Keratinocyte (primary cell): ENCODE measurements around the gene BLOC1S4. TPM values are rescaled to one million over a fixed set of nuclear protein-coding genes. Genes with fewer than 3 reads are reported as not detected.

ENCODE experiments used
- DNase-seq: peaks from one replicate; pipeline ENCODE4 v3.0.0-alpha.2; 2011; ENCODE audit warnings: low read depth, missing footprints, low spot score
- FAIRE-seq: peaks from 2 replicates; lab custom pipeline; 2011; peaks lifted over from hg19 to GRCh38; lab: Jason Lieb, UNC
- H2AFZ ChIP-seq: 2 replicates; pipeline ENCODE4 v1.6.0; 2012; ENCODE audit warnings: low read length, control low read depth, inconsistent platforms; ENCODE audit not compliant: control insufficient read depth
- H3K27ac ChIP-seq: 2 replicates; pipeline ENCODE4 v1.5.1; 2011; ENCODE audit warnings: low read length; ENCODE audit not compliant: control insufficient read depth, insufficient read depth
- H3K27me3 ChIP-seq: 3 replicates; pipeline ENCODE4 v1.6.0; 2011; ENCODE audit warnings: low read length; ENCODE audit not compliant: control insufficient read depth, insufficient read depth; ENCODE audit errors: extremely low read depth
- H3K36me3 ChIP-seq, 2 experiments: 2 replicates in 1 of 2; 3 replicates in 1 of 2; pipeline ENCODE4 v1.5.1; 2011; ENCODE audit warnings: low read length in 2 of 2, mild to moderate bottlenecking in 1 of 2; ENCODE audit not compliant: control insufficient read depth in 2 of 2, insufficient read depth in 2 of 2; ENCODE audit errors: extremely low read depth in 1 of 2
- H3K4me1 ChIP-seq: 3 replicates; pipeline ENCODE4 v1.5.1; 2011; ENCODE audit warnings: low read length; ENCODE audit not compliant: control insufficient read depth, insufficient read depth; ENCODE audit errors: extremely low read depth
- H3K4me2 ChIP-seq: 3 replicates; pipeline ENCODE4 v1.6.0; 2011; ENCODE audit warnings: low read depth, low read length; ENCODE audit not compliant: control insufficient read depth, insufficient read depth; ENCODE audit errors: extremely low read depth
- H3K4me3 ChIP-seq, 3 experiments: fragments of 200-600 bp in 1 of 3; sonication (generic) in 1 of 3; 2 replicates in 2 of 3; 3 replicates in 1 of 3; pipeline ENCODE4 v1.5.1; 2011 to 2016; ENCODE audit warnings: low read length in 3 of 3, mild to moderate bottlenecking in 3 of 3, control low read depth in 2 of 3, inconsistent platforms in 1 of 3, low read depth in 1 of 3, mixed read lengths in 1 of 3, mixed run types in 1 of 3, moderate library complexity in 1 of 3; ENCODE audit not compliant: control insufficient read depth in 2 of 3, insufficient read depth in 2 of 3; ENCODE audit errors: extremely low read depth in 1 of 3
- H3K79me2 ChIP-seq: 2 replicates; pipeline ENCODE4 v1.6.0; 2012; ENCODE audit warnings: low read length; ENCODE audit not compliant: control insufficient read depth, insufficient read depth
- H3K9ac ChIP-seq: 3 replicates; pipeline ENCODE4 v1.6.0; 2011; ENCODE audit warnings: low read length; ENCODE audit not compliant: control insufficient read depth, insufficient read depth; ENCODE audit errors: extremely low read depth
- H3K9me1 ChIP-seq: 3 replicates; pipeline ENCODE4 v1.6.0; 2011; ENCODE audit warnings: low read length; ENCODE audit not compliant: control insufficient read depth, insufficient read depth; ENCODE audit errors: extremely low read depth
- H3K9me3 ChIP-seq: 2 replicates; pipeline ENCODE4 v1.5.1; 2012; ENCODE audit warnings: low read depth, low read length; ENCODE audit not compliant: control insufficient read depth
- H4K20me1 ChIP-seq: 3 replicates; pipeline ENCODE4 v1.6.0; 2011; ENCODE audit warnings: low read length; ENCODE audit not compliant: control insufficient read depth, insufficient read depth; ENCODE audit errors: extremely low read depth
- CTCF ChIP-seq, 3 experiments: IDR thresholded peaks in 1 of 3; conservative IDR thresholded peaks in 1 of 3; optimal IDR thresholded peaks in 1 of 3; 2 replicates in 2 of 3; 3 replicates in 1 of 3; pipeline versions ENCODE3 to v1.5.1; 2011; ENCODE audit warnings: low read length in 3 of 3, mild to moderate bottlenecking in 3 of 3, moderate library complexity in 2 of 3, control low read depth in 1 of 3, inconsistent platforms in 1 of 3; ENCODE audit not compliant: insufficient read depth in 2 of 3; ENCODE audit errors: extremely low read depth in 1 of 3
- EZH2 ChIP-seq: IDR thresholded peaks from one replicate; pipeline ENCODE4 v1.6.1; 2012; ENCODE audit warnings: inconsistent platforms, mild to moderate bottlenecking, low read length, moderate library complexity
- dilution Hi-C: fragments of 300-500 bp; cut with MboI; formaldehyde crosslinking; loops from one replicate; pipeline ENCODE4 v1.7.0; 2020; ENCODE audit warnings: low sequenced_read_pairs; ENCODE audit not compliant: extremely low pct_ligation_motif_present
- polyA plus RNA-seq, 5 experiments: library from polyadenylated mRNA; depleted of rRNA in 3 of 5; stranded (reverse) in 3 of 5; stranded (forward) in 1 of 5; unstranded in 1 of 5; fragments of >200 nt; gene quantifications; 1 replicate in 1 of 5; 2 replicates in 3 of 5; 3 replicates in 1 of 5; pipeline versions ENCODE4 v1.2.1 to v1.2.3, GENCODE V29; 2011 to 2012; ENCODE audit warnings: missing spikeins in 2 of 5, low read depth in 1 of 5, low replicate concordance in 1 of 5

The BLOC1S4 gene
- polyA plus RNA-seq, 1 donor (not counting 4 experiments of a cell fraction or from before 2014, with no cell fraction given): 11.7 TPM

- H3K9ac ChIP-seq: no peak overlapping the region
- DNase-seq: no peak
- no peaks in the 10 kb centered on the region for H3K9me3 ChIP-seq
- TF ChIP-seq CTCF (optimal IDR thresholded peaks at IDR 0.05 in 1 of 3, IDR thresholded peaks at IDR 0.05 in 1 of 3, conservative IDR thresholded peaks at IDR 0.05 in 1 of 3; ENCODE audit: extremely low read depth in 1 of 3, insufficient read depth in 2 of 3, low read length in 3 of 3): no peak
- TF ChIP-seq EZH2: no peak
- no peak overlapping the region for H3K4me2 ChIP-seq
- dilution Hi-C loops: no loop called here
- H3K27ac ChIP-seq: no peak overlapping the region
- H3K36me3 ChIP-seq: no peaks in the 10 kb centered on the region
- no peak overlapping the region for H2AFZ ChIP-seq
- no peaks in the 10 kb centered on the region for H3K27me3 ChIP-seq
- FAIRE-seq: no peak
- H4K20me1 ChIP-seq: no peaks in the 10 kb centered on the region
- no peaks in the 10 kb centered on the region for H3K79me2 ChIP-seq
- H3K4me1 ChIP-seq: peaks cover 17% of the 10 kb centered on the region
- H3K4me3 ChIP-seq: no peak overlapping the region
- H3K9me1 ChIP-seq: no peaks in the 10 kb centered on the region
These were observed 29.7 kb upstream of the BLOC1S4 start for GRCh38 chr4:6686104-6686787.

GRCh38 chr4:6687947-6688878 lies 27.8 kb upstream of the BLOC1S4 start:
- peak overlapping the region; percentile 19 for H3K4me2 ChIP-seq
- H4K20me1 ChIP-seq: no peaks in the 10 kb centered on the region
- dilution Hi-C loops: no loop called here
- H3K4me3 ChIP-seq: no peak overlapping the region
- H3K27ac ChIP-seq: peak overlapping the region; percentile 18
- no peaks in the 10 kb centered on the region for H3K9me3 ChIP-seq
- FAIRE-seq (no peak), DNase-seq (no peak)
- no peak overlapping the region for H2AFZ ChIP-seq
- H3K36me3 ChIP-seq: no peaks in the 10 kb centered on the region
- H3K9ac ChIP-seq: peak overlapping the region; percentile 24
- peaks cover 17% of the 10 kb centered on the region for H3K4me1 ChIP-seq
- no peaks in the 10 kb centered on the region for H3K9me1 ChIP-seq
- TF ChIP-seq CTCF (optimal IDR thresholded peaks at IDR 0.05 in 1 of 3, IDR thresholded peaks at IDR 0.05 in 1 of 3, conservative IDR thresholded peaks at IDR 0.05 in 1 of 3; ENCODE audit: extremely low read depth in 1 of 3, insufficient read depth in 2 of 3, low read length in 3 of 3) (no peak), EZH2 (no peak)
- no peaks in the 10 kb centered on the region for H3K27me3 ChIP-seq
- H3K79me2 ChIP-seq: no peaks in the 10 kb centered on the region
